Measurements from ENCODE around the gene IFITM5.
"Not testable (repeated sequence)": the region's sequence is repeated elsewhere in the genome, so short reads cannot be mapped to it uniquely, and the experiment has no call there.

The IFITM5 gene

DNA sequence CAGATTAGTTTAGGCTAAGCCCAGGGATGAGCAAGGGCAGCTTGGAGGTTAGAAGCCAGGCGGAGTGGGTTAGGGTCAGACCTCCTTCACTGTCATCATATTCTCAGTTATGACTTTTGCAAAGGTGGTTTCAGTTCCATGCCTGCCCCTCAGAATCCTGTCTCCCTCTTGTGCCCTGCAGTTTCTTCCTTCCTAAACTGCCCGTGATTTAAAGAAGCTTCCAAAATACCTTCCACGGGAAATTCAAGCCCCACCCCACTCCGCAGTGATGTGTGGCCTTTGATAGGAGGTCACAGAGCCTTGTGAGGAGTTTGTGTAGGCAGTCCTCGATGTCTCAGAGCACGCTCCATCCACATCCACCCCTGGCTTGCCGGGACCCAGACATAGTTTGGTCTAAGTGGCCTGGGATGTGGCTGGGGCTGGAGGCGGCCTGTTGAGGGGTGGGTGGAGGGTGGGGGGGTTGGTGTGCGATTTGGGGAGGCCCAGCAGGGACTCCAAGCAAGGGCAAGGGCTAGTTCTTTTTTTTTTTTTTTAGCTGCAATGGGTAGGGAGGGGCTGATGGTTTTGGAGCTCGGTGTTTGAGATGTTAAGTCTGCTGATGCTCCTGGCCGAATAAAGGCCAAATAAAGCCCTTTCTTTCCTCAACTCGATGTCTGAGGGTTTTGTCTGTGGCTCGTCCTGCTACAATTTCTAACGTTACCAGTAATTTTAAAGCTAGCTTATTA, 12.9 kb upstream of the IFITM5 start:
- no peak for DNase-seq (ENCODE audit: low read depth in 2 of 2)

GRCh38 chr11:311013-311748, 11.9 kb upstream of the IFITM5 start:
- DNase-seq (ENCODE audit: low read depth in 2 of 2), result not testable (repeated sequence)

GRCh38 chr11:309979-310572, 10.8 kb upstream of the IFITM5 start:
- DNase-seq (ENCODE audit: low read depth in 2 of 2), result not testable (repeated sequence)

GRCh38 chr11:308740-309665, 9.7 kb upstream of the IFITM5 start:
- DNase-seq (ENCODE audit: low read depth in 2 of 2), result not testable (repeated sequence)

- not testable (repeated sequence) for DNase-seq (ENCODE audit: low read depth in 2 of 2)
These were observed 8.7 kb upstream of the IFITM5 start, which contains the start of gene IFITM2 for GRCh38 chr11:307766-308708. Gene IFITM2, plus strand, starts transcription at chr11:307816. Its CDS starts 377 bp downstream, at chr11:308193.

GRCh38 chr11:306645-307371, 7.5 kb upstream of the IFITM5 start:
- DNase-seq (ENCODE audit: low read depth in 2 of 2), result no peak

- DNase-seq (ENCODE audit: low read depth in 2 of 2), result no peak
These were observed 6.5 kb upstream of the IFITM5 start for GRCh38 chr11:305844-306211.

- DNase-seq (ENCODE audit: low read depth in 2 of 2), result no peak
These were observed 5.9 kb upstream of the IFITM5 start for GRCh38 chr11:304915-305843.

GRCh38 chr11:304061-304506, 4.8 kb upstream of the IFITM5 start:
- DNase-seq (ENCODE audit: low read depth in 2 of 2), result no peak

- no peak for DNase-seq (ENCODE audit: low read depth in 2 of 2)
These were observed 4.0 kb upstream of the IFITM5 start for GRCh38 chr11:303363-303762.

GRCh38 chr11:299951-300735, 817 bp upstream of the IFITM5 start:
- no peak for DNase-seq (ENCODE audit: low read depth in 2 of 2)

DNA sequence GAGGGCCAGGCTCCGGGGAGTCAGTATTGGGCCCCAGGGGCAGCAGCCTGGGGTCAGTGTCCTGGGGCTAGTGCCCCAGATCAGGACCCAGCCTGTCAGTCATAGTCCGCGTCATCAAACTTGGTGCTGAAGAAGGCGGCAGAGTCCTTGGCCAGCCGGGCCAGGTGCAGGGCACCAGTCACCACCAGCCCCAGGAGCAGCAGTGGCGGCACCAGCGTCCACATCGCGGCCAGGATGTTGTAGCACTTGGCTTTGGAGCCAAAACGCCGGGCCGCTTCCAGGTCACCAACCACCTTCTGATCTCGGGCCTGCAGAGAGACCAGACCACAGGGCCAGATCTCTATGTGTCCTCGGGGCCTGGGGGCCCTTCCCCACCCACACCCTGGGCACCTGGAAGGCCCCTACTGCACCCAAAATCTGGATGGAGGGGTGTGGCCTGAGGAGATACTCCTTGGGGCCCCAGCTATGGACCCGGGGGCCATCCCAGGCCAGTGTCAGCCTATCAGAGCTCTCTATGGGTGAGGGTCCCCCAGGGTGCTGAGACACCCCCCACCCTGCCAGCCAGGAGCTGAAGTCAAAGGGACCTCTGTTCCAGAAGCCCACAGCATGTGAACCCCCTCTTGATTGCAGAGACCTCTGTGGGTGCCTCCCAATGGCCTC, 790 bp downstream of the IFITM5 start:
- DNase-seq (ENCODE audit: low read depth in 2 of 2), result no peak

- no peak for DNase-seq (ENCODE audit: low read depth in 2 of 2)
These were observed 1.5 kb downstream of the IFITM5 start for GRCh38 chr11:297586-298405.

DNA sequence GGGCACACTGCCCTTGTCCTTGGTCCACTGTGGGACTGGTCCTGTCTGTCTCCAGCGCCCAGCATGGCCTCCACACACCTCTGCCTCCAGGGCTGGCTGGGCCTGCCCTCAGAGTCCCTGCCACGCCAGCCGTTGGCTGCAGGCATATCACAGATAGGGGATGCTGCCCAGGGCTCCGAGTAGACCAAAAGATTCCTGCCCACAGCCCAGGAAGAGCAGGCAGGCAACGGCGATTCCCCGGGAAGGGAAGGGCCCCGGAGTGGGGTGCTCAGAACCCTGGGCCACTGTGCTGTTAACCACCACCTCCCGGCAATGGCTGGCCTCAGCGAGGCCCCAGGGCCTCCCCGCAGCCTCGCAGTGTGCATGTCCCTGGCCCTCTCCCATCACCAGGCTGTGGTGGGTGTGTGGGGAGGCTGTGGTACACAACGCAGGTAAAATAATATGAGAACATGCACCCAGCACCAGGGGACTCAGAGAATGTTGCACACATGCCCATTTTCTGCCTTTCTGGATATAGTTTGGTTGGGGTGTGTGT, 2.2 kb downstream of the IFITM5 start:
- no peak for DNase-seq (ENCODE audit: low read depth in 2 of 2)

DNA sequence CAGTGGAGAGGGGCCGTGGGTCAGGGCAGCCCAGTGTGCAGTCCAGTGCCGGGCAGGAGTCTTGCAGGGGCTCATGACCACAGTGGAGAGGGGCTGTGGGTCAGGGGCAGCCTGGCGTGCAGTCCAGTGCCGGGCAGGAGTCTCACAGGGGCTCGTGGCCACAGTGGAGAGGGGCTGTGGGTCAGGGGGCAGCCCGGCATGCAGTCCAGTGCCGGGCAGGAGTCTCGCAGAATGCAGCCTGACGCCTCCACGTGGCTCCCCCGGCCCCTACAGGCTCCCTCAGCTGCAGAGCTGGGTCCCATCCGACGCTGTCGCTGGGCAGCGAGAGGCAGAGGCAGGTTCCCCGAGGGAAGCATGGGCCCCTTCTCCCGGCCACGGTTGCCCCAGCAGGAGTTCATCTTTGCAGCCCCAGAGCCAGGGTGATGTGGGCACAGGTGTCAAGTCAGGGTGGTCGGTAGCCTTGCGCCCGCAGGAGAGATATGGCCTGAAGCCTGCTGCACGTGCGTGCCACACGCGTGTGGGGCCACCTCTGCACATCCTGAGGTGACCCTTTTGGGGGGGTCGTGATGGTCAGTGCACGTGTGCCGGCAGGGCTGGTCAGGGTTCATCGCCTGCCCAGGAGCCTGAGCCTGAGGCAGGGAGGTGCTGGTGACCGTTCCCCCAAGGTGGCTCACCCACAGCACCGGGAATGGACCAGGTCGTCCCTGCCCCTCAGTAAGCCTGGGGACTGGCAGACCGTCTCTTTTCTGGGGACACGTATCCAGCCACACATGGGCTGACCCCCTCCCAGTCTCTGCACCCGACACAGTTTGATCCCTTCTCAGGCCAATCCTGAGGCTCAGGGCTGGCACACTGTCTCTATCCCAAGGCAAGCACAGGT, 2.9 kb downstream of the IFITM5 start:
- no peak for DNase-seq (ENCODE audit: low read depth in 2 of 2)

Measured in stimulated activated CD8-positive, alpha-beta memory T cell treated with anti-CD3 and anti-CD28 coated beads, Interleukin-2, amount 100 ng/mL, for 48 hours (primary cell).